GM13976 (cell line): ENCODE measurements around the gene SLC35F4.

Experiments
- DNase-seq: peaks from one replicate; pipeline ENCODE4 v3.0.0; 2012; ENCODE audit warnings: low spot score
- CTCF ChIP-seq: IDR thresholded peaks from 2 replicates; pipeline ENCODE4 v1.5.1; 2012; ENCODE audit warnings: borderline replicate concordance, mild to moderate bottlenecking; ENCODE audit not compliant: insufficient read depth; ENCODE audit errors: extremely low read depth, missing control alignments, control extremely low read depth
- in situ Hi-C: fragments of 300-500 bp; cut with MboI; formaldehyde crosslinking; loops from one replicate; pipeline ENCODE4 v1.12.0; 2022; ENCODE audit warnings: low sequenced_read_pairs, mixed read lengths, inconsistent platforms; ENCODE audit not compliant: unreplicated experiment

Gene SLC35F4

GRCh38 chr14:57845802-57846531 is 19.9 kb downstream of the SLC35F4 start:
- no peak for TF ChIP-seq CTCF

GRCh38 chr14:57845316-57845715 is 20.6 kb downstream of the SLC35F4 start:
- DNase-seq: no peak
- TF ChIP-seq CTCF: no peak
- in situ Hi-C loops: no loop called here

More at GRCh38 chr14:57845802-57846531, 19.9 kb downstream of the SLC35F4 start:
- no peak for DNase-seq
- in situ Hi-C loops: no loop called here

- no peak for DNase-seq
- in situ Hi-C loops: no loop called here
- TF ChIP-seq CTCF: no peak
These were observed 28.6 kb downstream of the SLC35F4 start for GRCh38 chr14:57837267-57837666.

- in situ Hi-C loops: no loop called here
- no peak for DNase-seq
- no peak for TF ChIP-seq CTCF
These were observed 30.1 kb downstream of the SLC35F4 start for GRCh38 chr14:57835766-57836165.

GRCh38 chr14:57834961-57835360 is 30.9 kb downstream of the SLC35F4 start:
- no peak for DNase-seq
- in situ Hi-C loops: no loop called here
- TF ChIP-seq CTCF: no peak

- in situ Hi-C loops: no loop called here
- no peak for DNase-seq
- TF ChIP-seq CTCF: no peak
These were observed 31.8 kb downstream of the SLC35F4 start for GRCh38 chr14:57834001-57834598.
